Testis (tissue), 2 donors: Measurements from ENCODE around the gene CLEC16A.

Experiments used
- CTCF ChIP-seq, 3 experiments: fragments of 450-650 bp in 2 of 3; fragments of 200-600 bp in 1 of 3; sonication (generic) in 1 of 3; IDR thresholded peaks; one replicate each; pipeline ENCODE4 v1.5.1; 2016 to 2019; ENCODE audit warnings: antibody characterized with exemption in 3 of 3, mild to moderate bottlenecking in 2 of 3, moderate library complexity in 1 of 3
- POLR2A ChIP-seq: fragments of 450-650 bp; IDR thresholded peaks from one replicate; pipeline ENCODE4 v1.6.1; 2017; ENCODE audit warnings: antibody characterized with exemption, mild to moderate bottlenecking, moderate library complexity

- no peak for TF ChIP-seq CTCF (IDR thresholded peaks at IDR 0.05)
- TF ChIP-seq POLR2A: no peak
Observed at GRCh38 chr16:11093572-11094074, 149.3 kb downstream of the CLEC16A start.
